Tongue (tissue), 2 donors: ENCODE data around the gene PRKCZ. TPM values are rescaled to one million over a fixed set of nuclear protein-coding genes. Genes with fewer than 3 reads are reported as not detected.

ENCODE experiments used
- DNase-seq: peaks from one replicate; pipeline ENCODE4 v3.0.0-alpha.2; 2015
- total RNA-seq: library from RNA; depleted of rRNA; stranded (reverse); fragments of >200 nt; gene quantifications from one replicate; pipeline ENCODE4 v1.2.3, GENCODE V29; 2014

Gene PRKCZ
- total RNA-seq, 1 donor from 2014 or later = 9.9 TPM

- DNase-seq = no peak
Measured at GRCh38 chr1:2067393-2067792, 17.2 kb downstream of the PRKCZ start.

- no peak for DNase-seq
Measured at GRCh38 chr1:2067981-2068380, 17.8 kb downstream of the PRKCZ start.

DNA sequence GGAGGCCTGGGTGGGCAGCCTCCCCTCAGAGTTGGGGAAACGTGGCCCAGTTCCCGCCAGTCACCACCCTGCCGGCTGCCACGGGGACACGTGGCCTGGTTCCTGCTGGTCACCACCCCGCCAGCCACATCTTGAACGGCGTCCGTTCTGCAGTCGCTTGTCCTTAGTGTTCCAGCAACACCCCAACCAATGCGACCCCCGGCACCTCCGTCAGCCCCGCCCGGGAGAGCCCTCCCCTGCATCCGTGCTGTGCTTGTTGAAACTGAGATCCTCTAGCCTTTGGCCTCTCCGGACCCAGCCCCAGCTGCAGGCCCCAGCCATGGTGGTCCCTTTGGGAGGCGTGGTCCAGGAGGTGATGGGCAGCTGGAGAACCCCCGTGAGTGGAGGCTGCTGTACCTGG lies 18.7 kb downstream of the PRKCZ start:
- DNase-seq = no peak

DNA sequence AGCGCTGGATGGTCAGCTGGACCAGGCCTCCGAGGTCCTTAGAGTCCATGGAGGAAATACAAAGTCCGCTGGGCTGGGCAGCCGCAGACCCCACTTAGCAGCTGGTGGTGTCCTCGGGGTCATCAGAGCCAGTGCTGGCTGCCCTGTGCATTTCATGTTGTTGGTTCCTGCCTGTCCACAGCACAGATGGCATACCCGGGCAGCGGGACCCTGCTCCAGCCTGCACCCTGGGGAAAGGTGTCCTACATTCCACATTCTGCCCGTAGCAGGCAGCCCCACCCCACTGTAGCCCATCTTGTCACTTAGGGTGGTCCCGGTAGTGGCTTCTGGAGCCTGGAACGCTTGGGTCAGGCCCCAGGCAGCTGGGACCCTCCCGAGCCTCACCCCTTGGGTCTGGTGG lies 19.8 kb downstream of the PRKCZ start:
- no peak for DNase-seq

GRCh38 chr1:2070800-2071530 lies 20.8 kb downstream of the PRKCZ start:
- no peak for DNase-seq

DNA sequence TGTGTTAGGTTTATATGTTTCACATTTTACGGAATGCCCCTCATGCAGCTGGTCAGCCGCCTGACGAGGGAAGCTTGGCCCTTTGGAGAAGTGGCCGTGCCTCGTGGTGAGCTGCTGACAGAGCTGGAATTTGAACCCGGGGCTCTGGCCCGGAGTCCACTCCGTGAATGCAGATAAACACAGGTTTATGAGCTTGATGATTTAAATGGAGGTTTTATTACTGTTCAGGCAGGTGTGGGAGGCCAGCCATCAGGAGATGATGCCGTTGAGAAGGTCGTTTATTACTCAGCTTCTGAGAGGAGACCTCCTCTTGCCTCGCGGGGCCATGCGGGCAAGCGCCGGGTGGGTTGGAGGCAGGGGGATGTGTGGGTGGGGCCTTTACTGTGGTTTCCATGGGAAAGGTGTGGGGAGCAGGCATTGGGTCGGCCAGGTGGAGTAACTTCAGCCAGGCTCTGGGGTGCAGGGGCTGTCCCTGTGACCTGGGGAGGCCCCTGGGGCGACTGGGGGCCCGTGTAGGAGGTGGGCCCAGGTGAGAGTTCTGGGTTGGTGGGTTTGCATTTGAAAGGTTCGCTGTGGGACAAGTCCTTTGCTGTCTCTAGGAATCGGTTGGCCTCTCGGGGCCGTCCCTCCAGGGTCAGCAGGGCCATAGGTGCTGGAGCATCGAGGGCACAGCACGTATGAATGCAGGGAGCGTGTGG lies 22.0 kb downstream of the PRKCZ start:
- no peak for DNase-seq

GRCh38 chr1:2072891-2073290 lies 22.7 kb downstream of the PRKCZ start:
- no peak for DNase-seq

- DNase-seq = peak; percentile 84
Measured at GRCh38 chr1:2073382-2074230, 23.4 kb downstream of the PRKCZ start.

GRCh38 chr1:2074396-2074795 lies 24.2 kb downstream of the PRKCZ start:
- no peak for DNase-seq

- no peak for DNase-seq
Measured at GRCh38 chr1:2074944-2075740, 24.9 kb downstream of the PRKCZ start.

DNA sequence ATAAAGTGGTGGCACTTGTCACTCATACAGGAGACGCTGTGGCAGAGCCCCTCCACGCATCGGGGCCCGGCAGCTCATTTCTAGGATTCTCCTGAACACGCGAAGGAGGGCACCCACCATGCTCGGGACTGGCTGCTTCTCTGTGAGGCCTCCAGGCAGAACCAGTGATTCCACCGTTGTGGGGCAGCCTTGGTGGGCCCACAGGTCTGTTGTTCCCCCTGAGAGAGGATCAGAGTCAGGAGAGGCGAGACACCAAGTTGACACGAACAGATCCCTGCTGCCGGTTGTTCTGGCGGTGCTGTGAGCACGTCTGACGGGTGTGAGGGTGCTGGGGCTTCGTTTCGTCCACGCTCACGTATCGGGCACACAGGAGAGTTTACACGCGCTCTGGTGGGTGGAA lies 26.6 kb downstream of the PRKCZ start:
- no peak for DNase-seq

DNA sequence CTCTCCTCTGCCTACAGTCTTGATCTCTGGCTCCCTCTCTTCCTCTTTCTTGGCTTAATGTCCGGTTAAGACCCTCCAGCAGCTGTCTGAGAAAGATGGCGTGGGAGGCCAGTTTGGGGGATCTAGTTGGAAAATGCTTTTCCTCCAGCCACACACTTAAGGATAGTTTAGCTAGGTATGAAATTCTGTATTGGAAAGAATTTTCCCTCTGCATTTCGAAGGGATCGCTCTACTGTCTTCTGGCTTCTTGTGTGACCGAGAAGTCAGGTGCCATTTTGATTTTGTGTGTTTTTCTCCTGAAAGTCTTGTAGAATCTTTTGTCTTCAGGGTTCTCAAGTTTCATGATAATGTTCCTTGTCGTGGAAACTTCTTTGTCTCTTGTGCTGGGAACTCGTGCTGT lies 28.0 kb downstream of the PRKCZ start:
- no peak for DNase-seq

GRCh38 chr1:2079396-2080085 lies 29.3 kb downstream of the PRKCZ start:
- no peak for DNase-seq

GRCh38 chr1:2080140-2080539 lies 29.9 kb downstream of the PRKCZ start:
- no peak for DNase-seq

DNA sequence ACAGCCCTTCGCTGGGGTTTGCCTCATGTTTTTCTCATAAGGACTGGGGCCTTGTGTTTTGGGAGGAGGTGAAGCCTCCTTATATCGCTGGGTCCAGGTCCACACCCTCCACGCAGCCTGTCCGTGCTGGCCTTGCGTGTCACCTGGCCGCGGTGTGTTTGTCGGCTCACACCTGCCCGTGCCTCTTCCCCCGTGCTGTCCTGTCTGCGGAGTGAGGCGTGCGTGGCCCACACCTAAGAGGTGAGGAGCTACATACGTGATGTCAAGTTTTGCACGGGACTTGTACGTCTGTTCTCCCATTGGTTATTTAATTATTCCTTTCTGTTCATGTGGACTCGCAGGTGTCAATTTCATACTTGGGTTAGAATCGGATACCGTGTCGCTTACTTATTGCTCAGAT lies 30.7 kb downstream of the PRKCZ start:
- no peak for DNase-seq

GRCh38 chr1:2081326-2081885 lies 31.2 kb downstream of the PRKCZ start:
- DNase-seq = no peak

- no peak for DNase-seq
Measured at GRCh38 chr1:2082064-2082463, 31.9 kb downstream of the PRKCZ start.

GRCh38 chr1:2083666-2084065 lies 33.5 kb downstream of the PRKCZ start:
- DNase-seq = no peak

DNA sequence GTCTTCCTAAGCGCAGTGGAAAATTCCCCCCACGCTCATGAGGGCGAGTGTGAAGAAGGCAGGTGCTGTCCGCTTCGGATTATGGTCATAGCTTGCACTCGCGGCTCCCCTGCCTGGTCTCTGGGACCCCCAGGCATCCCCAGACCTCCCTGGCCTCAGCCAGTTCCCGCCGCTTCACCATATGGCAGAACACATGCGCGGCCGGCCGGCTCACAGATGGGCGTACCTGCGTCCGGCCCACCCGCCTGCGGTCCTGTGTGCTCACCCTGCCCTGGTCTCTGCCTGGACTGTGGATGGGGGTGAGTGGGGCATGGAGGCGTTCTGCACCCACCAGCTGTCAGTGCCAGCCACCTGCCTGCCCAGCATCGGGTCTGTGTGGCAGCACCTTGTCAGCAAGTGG lies 34.1 kb downstream of the PRKCZ start:
- no peak for DNase-seq

DNA sequence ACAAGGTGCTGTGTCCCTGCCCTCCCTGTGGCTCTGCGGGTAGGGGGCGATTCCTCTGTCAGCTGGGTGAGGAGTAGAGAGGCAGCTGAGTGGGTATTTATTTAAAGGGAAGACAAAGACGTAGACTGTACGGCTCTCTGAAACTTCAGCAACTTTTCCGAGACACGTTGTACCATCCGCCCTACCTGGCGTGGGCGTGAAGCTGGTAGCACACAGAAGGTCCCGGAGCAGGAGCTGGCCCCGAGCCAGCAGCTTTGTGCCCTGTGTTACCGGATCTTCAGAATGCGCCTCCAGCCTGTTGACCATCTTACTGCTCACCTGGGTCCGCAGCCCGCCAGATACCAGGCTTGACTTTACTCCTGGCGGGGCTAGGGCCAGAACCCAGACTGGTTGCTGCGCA lies 34.9 kb downstream of the PRKCZ start:
- no peak for DNase-seq

DNA sequence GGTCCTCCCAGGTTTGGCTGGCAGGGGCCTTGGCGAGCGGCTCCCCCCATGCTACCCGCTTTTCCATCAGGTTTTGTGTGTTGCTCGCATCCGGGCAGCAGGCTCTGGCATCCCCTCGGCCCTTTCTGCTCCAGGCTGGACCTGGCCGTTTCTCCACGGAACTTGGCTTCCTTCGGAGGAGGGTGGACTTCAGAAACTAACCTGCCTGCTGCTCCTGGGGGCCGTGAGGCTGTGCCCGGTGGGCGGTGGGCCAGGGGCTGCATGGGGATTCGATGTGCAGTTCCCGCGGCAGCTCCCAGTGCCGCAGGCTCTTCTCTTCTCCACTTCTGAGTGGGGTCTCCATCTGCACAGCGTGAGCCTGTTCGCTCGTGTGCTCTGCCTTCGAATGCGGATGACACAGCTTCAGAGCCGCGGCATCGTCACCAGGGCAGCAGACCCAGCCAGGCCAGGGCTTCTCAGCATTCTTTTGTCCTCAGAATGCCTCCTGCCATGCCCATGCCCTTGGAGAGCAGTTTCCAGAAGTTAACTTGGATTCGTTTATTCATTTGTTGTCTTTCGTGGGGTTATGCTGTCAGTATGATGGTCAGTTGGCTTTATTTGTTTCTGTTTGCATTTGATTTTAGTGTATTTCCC lies 36.4 kb downstream of the PRKCZ start:
- no peak for DNase-seq
